ENCODE results near the gene GAREM1.

GRCh38 chr18:32284284-32284683, 186.4 kb downstream of the GAREM1 start:
- TF ChIP-seq CTCF (IDR thresholded peaks at IDR 0.05) (no peak), EP300 (IDR thresholded peaks at IDR 0.05) (no peak), POLR2AphosphoS5 (IDR thresholded peaks at IDR 0.05) (no peak), POLR2A (IDR thresholded peaks at IDR 0.05) (no peak)
